GM12875 (cell line): ENCODE data around the gene RTL10.

Source experiments
- H3K4me3 ChIP-seq: one replicate; pipeline ENCODE4 v1.5.1; 2011; ENCODE audit warnings: low read depth, low read length, control low read depth
- TF ChIP-seq, protein P1 (sequence below): IDR thresholded peaks from 2 replicates; pipeline ENCODE4 v1.5.1; 2011; ENCODE audit warnings: low read depth, mild to moderate bottlenecking, control low read depth, inconsistent platforms, low read length, moderate library complexity, borderline replicate concordance; ENCODE audit not compliant: insufficient read depth

RTL10 gene

DNA sequence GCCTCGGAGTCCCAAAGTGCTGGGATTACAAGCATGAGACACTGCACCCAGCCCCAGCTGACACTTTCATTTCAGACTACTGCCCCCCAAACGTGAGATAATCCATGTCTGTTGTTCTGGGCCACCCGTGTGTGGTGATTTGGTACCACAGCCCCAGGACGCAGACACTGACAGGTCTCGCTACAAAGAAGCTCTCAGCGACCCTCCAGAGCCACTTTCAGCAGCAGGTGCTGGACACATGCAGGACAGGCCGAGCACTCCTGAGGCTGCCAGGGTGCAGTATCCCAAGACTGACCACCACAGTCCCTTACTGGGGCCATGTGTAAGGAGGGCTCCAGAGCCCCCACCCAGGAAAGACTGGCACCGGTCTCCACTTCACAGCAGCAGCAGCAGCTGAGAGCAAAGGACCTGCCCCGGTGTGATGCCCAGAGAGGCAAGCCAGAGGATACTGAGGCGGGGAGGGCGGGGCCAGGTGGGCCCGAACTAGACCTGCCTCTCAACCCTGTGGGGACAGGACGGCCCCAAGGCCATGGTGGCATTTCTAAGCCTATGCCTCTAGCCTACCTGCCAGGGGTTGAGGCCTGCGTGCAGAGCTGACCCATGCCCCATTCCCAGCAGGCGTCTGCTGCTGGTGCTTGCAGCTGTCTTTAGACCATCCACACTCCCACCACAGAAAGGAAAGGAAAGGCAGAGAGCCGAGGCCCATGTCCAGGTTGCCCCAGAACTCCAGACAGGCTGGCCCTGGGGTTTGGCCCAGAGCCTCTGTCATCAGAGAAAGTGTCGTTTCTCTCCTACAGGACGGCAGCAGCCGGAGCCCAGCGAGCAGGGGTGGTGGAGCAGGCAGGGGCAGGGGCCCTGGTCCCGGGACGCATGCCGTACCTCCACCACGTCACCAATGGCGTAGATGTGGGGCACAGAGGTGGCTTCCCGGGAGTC, 28.0 kb upstream of the RTL10 start:
- no peak overlapping the region for H3K4me3 ChIP-seq
- TF ChIP-seq, protein P1, sequence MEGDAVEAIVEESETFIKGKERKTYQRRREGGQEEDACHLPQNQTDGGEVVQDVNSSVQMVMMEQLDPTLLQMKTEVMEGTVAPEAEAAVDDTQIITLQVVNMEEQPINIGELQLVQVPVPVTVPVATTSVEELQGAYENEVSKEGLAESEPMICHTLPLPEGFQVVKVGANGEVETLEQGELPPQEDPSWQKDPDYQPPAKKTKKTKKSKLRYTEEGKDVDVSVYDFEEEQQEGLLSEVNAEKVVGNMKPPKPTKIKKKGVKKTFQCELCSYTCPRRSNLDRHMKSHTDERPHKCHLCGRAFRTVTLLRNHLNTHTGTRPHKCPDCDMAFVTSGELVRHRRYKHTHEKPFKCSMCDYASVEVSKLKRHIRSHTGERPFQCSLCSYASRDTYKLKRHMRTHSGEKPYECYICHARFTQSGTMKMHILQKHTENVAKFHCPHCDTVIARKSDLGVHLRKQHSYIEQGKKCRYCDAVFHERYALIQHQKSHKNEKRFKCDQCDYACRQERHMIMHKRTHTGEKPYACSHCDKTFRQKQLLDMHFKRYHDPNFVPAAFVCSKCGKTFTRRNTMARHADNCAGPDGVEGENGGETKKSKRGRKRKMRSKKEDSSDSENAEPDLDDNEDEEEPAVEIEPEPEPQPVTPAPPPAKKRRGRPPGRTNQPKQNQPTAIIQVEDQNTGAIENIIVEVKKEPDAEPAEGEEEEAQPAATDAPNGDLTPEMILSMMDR: no peak

DNA sequence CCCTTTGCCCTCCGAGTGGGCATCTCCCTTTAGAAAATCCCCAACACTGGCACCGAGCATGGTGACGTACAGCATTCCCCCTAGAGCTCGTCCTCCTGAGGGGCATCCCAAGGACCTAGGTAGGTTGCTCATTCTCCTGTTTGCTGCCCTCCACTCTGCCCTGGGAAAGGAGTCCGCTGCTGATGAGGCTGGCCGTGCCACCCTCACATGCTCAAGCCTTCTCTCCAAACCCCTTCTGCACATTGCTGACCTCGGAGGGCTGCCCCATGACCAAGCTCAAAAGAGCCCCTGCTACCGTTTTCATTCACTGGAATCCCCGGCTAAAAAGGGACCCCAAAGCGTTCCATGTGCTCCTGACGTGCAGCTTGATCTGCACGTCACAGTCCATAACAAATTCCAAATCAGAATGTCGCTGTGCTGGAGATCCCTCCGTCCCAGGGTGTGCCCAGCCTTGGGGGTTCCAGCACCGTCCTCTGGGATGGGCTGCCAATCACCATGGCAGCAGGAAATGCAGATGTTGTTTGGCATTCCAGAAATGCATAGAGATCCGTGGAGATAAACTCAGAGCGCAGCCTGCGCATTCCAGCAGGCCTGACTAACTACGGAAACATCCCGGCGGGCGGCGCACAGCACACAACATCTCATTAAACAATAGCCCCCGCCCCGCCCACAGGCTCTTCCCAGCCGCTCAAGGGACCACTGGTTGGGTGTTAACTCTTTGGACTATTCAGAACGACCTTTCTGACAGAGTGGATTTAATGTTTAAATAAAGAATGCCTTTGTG, 26.3 kb upstream of the RTL10 start:
- H3K4me3 ChIP-seq: no peak overlapping the region
- TF ChIP-seq, protein P1: no peak

DNA sequence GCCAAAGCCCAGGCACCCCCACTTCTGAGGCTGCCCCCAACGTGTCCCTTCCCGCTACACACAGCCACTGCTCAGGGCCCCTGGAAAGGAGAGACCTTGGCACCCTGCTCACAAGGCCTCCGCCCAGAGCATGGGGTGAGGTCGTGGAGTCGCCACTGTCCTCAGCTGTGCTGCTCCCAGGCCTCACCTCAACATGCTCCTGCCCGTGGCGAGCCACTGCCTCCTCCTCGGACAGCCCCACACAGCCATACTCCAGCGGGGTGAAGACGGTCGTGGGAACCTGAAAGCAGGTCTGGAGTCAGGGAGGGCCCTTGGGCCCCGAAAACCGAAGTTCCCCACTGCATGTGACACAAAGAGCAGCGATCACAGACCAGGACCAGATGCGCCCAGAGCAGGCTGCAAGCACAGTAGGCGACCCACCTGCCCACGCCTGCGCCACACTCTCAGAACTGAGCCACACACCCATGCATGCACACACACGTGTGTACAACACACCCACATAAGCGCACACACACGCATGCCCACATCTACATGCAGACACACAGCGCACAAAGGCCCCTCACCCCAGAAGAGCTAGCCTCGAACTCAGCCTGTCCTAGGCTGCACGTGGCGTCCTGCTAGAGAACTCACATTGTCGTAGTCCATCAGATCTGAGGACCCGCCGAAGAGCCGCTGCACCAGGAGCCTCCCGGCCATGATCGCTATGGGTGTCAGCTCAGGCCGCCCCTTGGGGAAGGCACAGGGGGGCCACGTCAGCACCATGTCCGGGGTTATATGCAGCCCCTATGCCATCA, 25.5 kb upstream of the RTL10 start:
- no peak overlapping the region for H3K4me3 ChIP-seq
- TF ChIP-seq, protein P1: no peak

DNA sequence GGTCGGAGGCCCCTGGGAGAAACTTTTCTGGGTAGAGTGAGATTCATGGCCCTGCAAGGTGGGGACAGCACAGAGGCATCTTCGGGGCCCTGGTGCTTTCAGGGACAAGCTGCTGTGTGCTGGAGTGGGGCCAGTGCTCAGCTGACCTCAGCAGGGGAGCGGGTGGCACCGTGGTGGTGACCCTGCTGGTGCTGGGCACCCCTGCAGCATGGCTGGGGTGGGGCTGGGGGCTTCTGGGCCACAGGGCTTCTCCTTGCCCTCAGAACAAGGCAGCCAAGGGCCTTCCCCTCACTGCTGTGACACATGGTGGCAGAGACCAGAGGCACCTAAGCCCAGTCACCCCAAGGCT, 24.9 kb upstream of the RTL10 start:
- TF ChIP-seq, protein P1: no peak
- no peak overlapping the region for H3K4me3 ChIP-seq

DNA sequence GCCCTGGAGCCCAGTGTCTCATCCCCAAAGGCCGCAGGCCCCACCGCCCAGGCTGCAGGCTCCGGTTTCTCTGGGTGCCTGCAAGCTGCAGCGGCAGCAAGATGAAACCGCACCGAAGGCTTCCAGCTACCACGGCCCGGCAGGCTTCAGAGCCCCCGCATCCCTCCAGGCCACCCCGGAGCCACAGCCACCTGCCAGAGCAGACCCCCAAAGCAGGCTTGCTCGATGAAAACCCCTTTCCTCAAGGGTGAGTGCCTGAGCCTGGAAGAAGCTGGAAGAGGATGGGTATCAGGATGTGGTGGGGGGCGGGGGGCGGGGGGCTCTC, 24.5 kb upstream of the RTL10 start:
- TF ChIP-seq, protein P1: no peak
- no peak overlapping the region for H3K4me3 ChIP-seq

DNA sequence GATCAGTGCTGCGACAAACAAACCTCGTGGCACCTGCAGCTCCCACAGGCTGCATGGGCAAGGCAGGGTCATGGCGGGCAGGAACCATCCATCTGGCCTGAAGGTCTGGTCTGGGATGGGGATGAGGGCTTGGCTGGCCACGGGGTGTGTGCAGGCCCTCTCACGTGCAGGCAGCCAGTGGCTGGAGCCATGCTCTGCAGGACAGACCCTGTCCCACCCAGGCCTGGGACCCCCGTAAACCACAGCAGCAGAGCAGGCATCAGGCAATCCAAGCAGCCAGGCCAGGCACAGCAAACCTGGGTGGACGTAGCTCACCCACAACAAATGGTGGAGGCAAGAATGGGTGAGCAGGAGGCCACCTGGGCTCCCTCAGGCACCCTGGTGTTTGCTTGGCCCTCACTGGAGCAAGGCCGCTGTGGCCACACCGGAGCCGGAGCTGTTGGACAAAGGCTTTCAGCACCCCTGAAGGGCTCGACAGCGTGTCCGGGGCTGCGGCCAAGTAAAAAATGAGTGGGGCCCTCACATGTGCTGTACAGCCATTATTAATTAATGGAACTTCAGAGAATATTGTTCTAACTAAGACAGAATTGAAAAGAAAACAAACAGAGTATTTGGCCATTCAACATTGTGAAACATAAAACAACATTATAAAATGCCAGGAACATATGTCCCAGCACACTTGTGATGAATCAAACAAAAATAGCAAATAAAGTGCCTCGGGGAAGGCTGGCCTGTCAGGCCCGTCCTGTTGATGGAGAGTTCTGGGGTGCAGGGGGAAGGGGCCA, 24.0 kb upstream of the RTL10 start:
- TF ChIP-seq, protein P1: no peak
- H3K4me3 ChIP-seq: no peak overlapping the region
